PC-9 (cell line): ENCODE results near the gene C2CD4A. TPM values are rescaled to one million over a fixed set of nuclear protein-coding genes. Genes with fewer than 3 reads are reported as not detected.

Experiments used
- BruUV-seq: library from RNA; stranded (reverse); fragments of 400-500 nt; replicated peaks from 2 replicates; lab custom pipeline; 2021; lab: Mats Ljungman, UMichigan
- CTCF ChIA-PET: fragments of 300-600 bp; sonication (Branson Sonifier 250); formaldehyde crosslinking; loops from one replicate; lab custom pipeline; 2022; ENCODE audit warnings: antibody characterized with exemption; lab: Charles Lee
- POLR2A ChIA-PET: fragments of 300-600 bp; sonication (Branson Sonifier 250); formaldehyde crosslinking; loops from one replicate; lab custom pipeline; 2022; ENCODE audit warnings: antibody characterized with exemption; ENCODE audit not compliant: unreplicated experiment; lab: Charles Lee
- DNase-seq, 2 experiments: peaks; one replicate each; pipeline versions ENCODE4 v3.0.0 to v3.0.0-alpha.2; 2015 to 2022; ENCODE audit warnings: mixed read lengths in 1 of 2
- H2AFZ ChIP-seq: fragments of 200-600 bp; sonication (generic); 2 replicates; pipeline ENCODE4 v1.8.1; 2017; ENCODE audit warnings: antibody characterized with exemption
- H3F3A ChIP-seq: fragments of 200-600 bp; sonication (generic); 2 replicates; pipeline ENCODE4 v1.8.1; 2017; ENCODE audit warnings: antibody characterized with exemption, mild to moderate bottlenecking, low read depth; ENCODE audit not compliant: insufficient read depth
- H3K27ac ChIP-seq: fragments of 200-600 bp; sonication (generic); 2 replicates; pipeline ENCODE4 v1.6.1; 2016; ENCODE audit warnings: mixed run types
- H3K27me3 ChIP-seq: fragments of 200-600 bp; sonication (generic); 2 replicates; pipeline ENCODE4 v1.6.1; 2016; ENCODE audit warnings: low read depth, mixed run types; ENCODE audit not compliant: insufficient read depth
- H3K36me3 ChIP-seq: fragments of 200-600 bp; sonication (generic); 2 replicates; pipeline ENCODE4 v1.6.1; 2016; ENCODE audit warnings: low read depth, mixed run types
- H3K4me1 ChIP-seq: fragments of 200-600 bp; sonication (generic); replicated peaks from 2 replicates; pipeline ENCODE4 v1.6.1; 2016; ENCODE audit warnings: mixed run types; ENCODE audit not compliant: insufficient read depth
- H3K4me2 ChIP-seq: fragments of 200-600 bp; sonication (generic); 2 replicates; pipeline ENCODE4 v1.6.1; 2017; ENCODE audit warnings: mixed run types
- H3K4me3 ChIP-seq: fragments of 200-600 bp; sonication (generic); 2 replicates; pipeline ENCODE4 v1.6.1; 2016; ENCODE audit warnings: mixed run types
- H3K79me2 ChIP-seq: fragments of 200-600 bp; sonication (generic); 2 replicates; pipeline ENCODE4 v1.6.1; 2017; ENCODE audit warnings: low read depth, mixed run types
- H3K9me2 ChIP-seq: fragments of 200-600 bp; sonication (generic); 2 replicates; pipeline ENCODE4 v1.8.1; 2017; ENCODE audit warnings: mild to moderate bottlenecking; ENCODE audit not compliant: insufficient read depth
- H3K9me3 ChIP-seq: fragments of 200-600 bp; sonication (generic); 2 replicates; pipeline ENCODE4 v1.8.1; 2016; ENCODE audit warnings: low read depth; ENCODE audit not compliant: insufficient read depth
- H4K20me1 ChIP-seq: fragments of 200-600 bp; sonication (generic); 2 replicates; pipeline ENCODE4 v1.8.1; 2017; ENCODE audit not compliant: insufficient read depth
- CTCF ChIP-seq: fragments of 200-600 bp; sonication (generic); conservative IDR thresholded peaks from 2 replicates; pipeline ENCODE4 v1.6.1; 2017; ENCODE audit warnings: mixed run types, antibody characterized with exemption, mild to moderate bottlenecking, moderate library complexity
- EZH2 ChIP-seq: fragments of 200-600 bp; sonication (generic); IDR thresholded peaks from 2 replicates; pipeline ENCODE4 v1.8.0; 2017; ENCODE audit warnings: antibody characterized with exemption, low read depth
- intact Hi-C: fragments of 100-400 bp; cut with micrococcal nuclease; formaldehyde crosslinking; loops from one replicate; pipeline ENCODE4 v1.10.0; 2022; ENCODE audit not compliant: unreplicated experiment
- total RNA-seq: library from RNA; stranded (reverse); gene quantifications from 2 replicates; pipeline ENCODE4 v1.2.3, GENCODE V29; 2021

Gene C2CD4A
- total RNA-seq, 1 experiment from 2014 or later: 0.09 TPM

GRCh38 chr15:62087671-62088352 is 21.0 kb downstream of the C2CD4A start:
- ChIA-PET CTCF (interaction anchor here (1.1 kb wide), 1 partner anchor 15 kb away, joined by 5 read pairs; no protein-coding TSS in a partner anchor), POLR2A (interaction anchor here (0.7 kb wide), 1 partner anchor 24 kb away, joined by 3 read pairs; no protein-coding TSS in a partner anchor)
- Histone ChIP-seq H3K79me2 (no peaks in the 10 kb centered on the region), H3K9me2 (no peaks in the 10 kb centered on the region), H3K27me3 (no peaks in the 10 kb centered on the region), H4K20me1 (no peaks in the 10 kb centered on the region), H3K4me3 (no peak overlapping the region), H3K27ac (no peak overlapping the region), H3K4me2 (no peak overlapping the region; the same call in 1 of the 2 replicates), H3K36me3 (no peaks in the 10 kb centered on the region), H2AFZ (peak overlapping the region; percentile 19; the same call in 1 of the 2 replicates), H3F3A (no peaks in the 10 kb centered on the region), H3K9me3 (no peaks in the 10 kb centered on the region), H3K4me1 (peaks cover 6% of the 10 kb centered on the region; the same call in 1 of the 2 replicates)
- no peak for TF ChIP-seq CTCF
- TF ChIP-seq EZH2: no peak
- intact Hi-C loops: no loop called here
- peak in 1 of 2 experiments; percentile 53 for DNase-seq
- no TSS peak for BruUV-seq

GRCh38 chr15:62088353-62088693 is 21.5 kb downstream of the C2CD4A start:
- intact Hi-C loops: no loop called here
- H3K9me3 ChIP-seq: no peaks in the 10 kb centered on the region
- no peak overlapping the region for H3K27ac ChIP-seq
- no peak overlapping the region for H2AFZ ChIP-seq
- ChIA-PET POLR2A (no interaction called here), CTCF (interaction anchor here (1.1 kb wide), 1 partner anchor 15 kb away, joined by 5 read pairs; no protein-coding TSS in a partner anchor)
- no TSS peak for BruUV-seq
- no peak for DNase-seq
- no peak overlapping the region for H3K4me2 ChIP-seq
- no peaks in the 10 kb centered on the region for H3K79me2 ChIP-seq
- no peaks in the 10 kb centered on the region for H3F3A ChIP-seq
- H3K4me3 ChIP-seq: no peak overlapping the region
- no peaks in the 10 kb centered on the region for H4K20me1 ChIP-seq
- no peaks in the 10 kb centered on the region for H3K27me3 ChIP-seq
- no peaks in the 10 kb centered on the region for H3K9me2 ChIP-seq
- TF ChIP-seq CTCF (no peak), EZH2 (no peak)
- peaks cover 6% of the 10 kb centered on the region; the same call in 1 of the 2 replicates for H3K4me1 ChIP-seq
- no peaks in the 10 kb centered on the region for H3K36me3 ChIP-seq

- Histone ChIP-seq H3K9me2 (no peaks in the 10 kb centered on the region), H3F3A (no peaks in the 10 kb centered on the region), H3K4me1 (peaks cover 6% of the 10 kb centered on the region; the same call in 1 of the 2 replicates), H3K36me3 (no peaks in the 10 kb centered on the region), H3K79me2 (no peaks in the 10 kb centered on the region), H2AFZ (no peak overlapping the region), H3K27ac (no peak overlapping the region), H3K9me3 (no peaks in the 10 kb centered on the region), H3K4me2 (no peak overlapping the region), H3K4me3 (no peak overlapping the region), H4K20me1 (no peaks in the 10 kb centered on the region), H3K27me3 (no peaks in the 10 kb centered on the region)
- no TSS peak for BruUV-seq
- intact Hi-C loops: no loop called here
- CTCF ChIA-PET: no interaction called here
- POLR2A ChIA-PET: no interaction called here
- TF ChIP-seq CTCF (no peak), EZH2 (no peak)
- DNase-seq: peak in 1 of 2 experiments; percentile 33
These were observed 22.8 kb downstream of the C2CD4A start for GRCh38 chr15:62089616-62090015.
